Motor neuron (in vitro differentiated cells): ENCODE data around the gene SCYGR8. TPM values are rescaled to one million over a fixed set of nuclear protein-coding genes. Genes with fewer than 3 reads are reported as not detected.
"Not testable (repeated sequence)": the region's sequence is repeated elsewhere in the genome, so short reads cannot be mapped to it uniquely, and the experiment has no call there.

Source experiments
- ATAC-seq, 8 experiments: fragments of 200-7000 bp; cut with Tn5 transposase; replicated peaks in 6 of 8; 2 replicates each; pipeline ENCODE4 v1.8.0; 2021; ENCODE audit warnings: mild to moderate bottlenecking in 8 of 8, moderate library complexity in 8 of 8
- H3K27ac ChIP-seq, 2 donors: fragments of 250-450 bp; sonication (Bioruptor Pico); 2 replicates each; pipeline ENCODE4 v1.9.0; 2021; ENCODE audit warnings: antibody characterized with exemption in 2 of 2, mild to moderate bottlenecking in 2 of 2, moderate library complexity in 1 of 2
- H3K4me1 ChIP-seq, 2 donors: fragments of 250-450 bp; sonication (Bioruptor Pico); replicated peaks in 1 of 2; 2 replicates each; pipeline ENCODE4 v1.6.1; 2021; ENCODE audit warnings: antibody characterized with exemption in 2 of 2, mild to moderate bottlenecking in 2 of 2, moderate library complexity in 1 of 2
- H3K4me3 ChIP-seq, 5 donors: fragments of 250-450 bp; sonication (Bioruptor Pico); 2 replicates each; pipeline ENCODE4 v1.9.0; 2021; ENCODE audit warnings: antibody characterized with exemption in 5 of 5, mild to moderate bottlenecking in 5 of 5, moderate library complexity in 4 of 5
- WGBS, 10 experiments: fragments of 450-650 bp; shearing (Covaris generic); methylation state at CpG; one replicate each; pipeline ENCODE4 v1.0.0; 2022; 5-methylcytosine and 5-hydroxymethylcytosine counted together
- in situ Hi-C, 9 experiments: fragments of 400-800 bp; cut with MboI; loops; one replicate each; pipeline ENCODE4 v1.15.0; 2021; ENCODE audit warnings: low sequenced_read_pairs in 9 of 9, low pct_unique_long_range_greater_than_20kb in 2 of 9; ENCODE audit not compliant: unreplicated experiment in 9 of 9
- total RNA-seq, 8 experiments: library from RNA; unstranded; fragments of 300-600 nt; gene quantifications; 2 replicates each; pipeline versions ENCODE4 v1.2.3 to v1.2.4, GENCODE V29; 2022

Gene SCYGR8
- total RNA-seq, 8 experiments from 2014 or later: 0.38 TPM; not detected in 7

GRCh38 chr2:227722821-227723220 lies 22.9 kb upstream of the SCYGR8 start:
- 14 to 80% (median 57%) methylated on average over 1 to 5 of the region's 7 CpGs; no CpG with 5 or more reads in 2 of the 10 experiments for WGBS, 10 experiments
- H3K4me3 ChIP-seq, H3K27ac ChIP-seq, in situ Hi-C loops, H3K4me1 ChIP-seq, ATAC-seq: not testable (repeated sequence)

DNA sequence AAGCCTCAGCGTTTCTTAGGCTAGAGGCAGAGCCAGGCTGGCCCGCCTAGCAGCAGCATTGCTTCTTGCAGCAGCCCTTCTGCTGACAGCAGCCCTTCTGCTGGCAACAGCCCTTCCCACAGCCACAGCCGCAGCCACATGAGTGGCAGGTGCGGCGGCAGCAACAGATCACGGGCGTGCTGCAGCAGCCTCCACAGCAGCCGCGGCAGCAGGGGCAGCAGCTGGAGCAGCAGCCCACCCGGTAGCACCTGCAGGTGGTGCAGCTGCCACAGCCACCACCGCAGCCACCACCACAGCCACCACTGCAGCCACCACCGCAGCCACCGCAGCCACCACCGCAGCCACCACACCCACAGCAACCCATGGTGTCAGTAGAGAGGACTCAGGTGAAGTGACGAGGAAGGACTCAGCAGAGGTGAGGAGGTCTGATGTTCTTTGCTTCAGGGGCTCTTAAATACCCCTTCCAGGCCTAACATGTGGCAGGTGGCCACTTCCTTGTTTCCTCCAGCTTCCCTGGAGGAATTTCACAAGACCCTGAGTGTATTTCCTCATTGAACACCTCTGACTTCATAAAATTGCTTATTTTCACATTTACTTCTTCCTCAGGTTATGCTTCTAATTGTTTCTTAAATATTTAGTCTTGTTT lies 21.2 kb upstream of the SCYGR8 start, which contains the start of gene SCYGR6:
Gene SCYGR6, minus strand, starts transcription at position 364 of the 646 bp plus-strand sequence. Its CDS starts 0 bp downstream, at position 364.
- in situ Hi-C loops: no loop called here
- ATAC-seq: no peak
- Histone ChIP-seq H3K27ac (no peak within 1 kb of the TSS), H3K4me3 (no peak within 1 kb of the TSS), H3K4me1 (no peaks in the 10 kb centered on the region)
- WGBS, 10 experiments: 31 to 100% (median 66%) methylated on average over 1 to 3 of the region's 15 CpGs; no CpG with 5 or more reads in 5 of the 10 experiments

DNA sequence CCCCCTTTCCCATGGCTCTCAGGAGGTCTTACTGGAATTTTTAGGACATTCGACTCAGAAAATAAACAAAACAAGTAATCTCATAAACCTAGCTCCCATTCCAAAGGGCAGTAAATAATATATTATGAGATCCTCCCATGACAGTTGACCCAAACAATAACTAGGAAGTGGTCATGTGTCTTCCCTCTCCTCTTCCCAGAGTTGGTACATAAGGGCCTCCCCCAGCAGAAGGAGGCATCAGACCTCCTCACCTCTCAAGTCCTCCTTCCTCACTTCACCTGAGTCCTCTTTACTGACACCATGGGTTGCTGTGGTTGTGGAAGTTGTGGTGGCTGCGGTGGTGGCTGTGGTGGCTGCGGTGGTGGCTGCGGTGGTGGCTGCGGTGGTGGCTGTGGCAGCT lies 17.7 kb upstream of the SCYGR8 start, which contains the start of gene SCYGR7:
Gene SCYGR7, plus strand, starts transcription at position 301 of the 400 bp plus-strand sequence. Its CDS starts 0 bp downstream, at position 301.
- in situ Hi-C loops: no loop called here
- no peaks in the 10 kb centered on the region for H3K4me1 ChIP-seq
- 0 to 100% (median 67%) methylated on average over 1 of the region's 5 CpGs; no CpG with 5 or more reads in 5 of the 10 experiments for WGBS, 10 experiments
- H3K27ac ChIP-seq: no peak within 1 kb of the TSS
- H3K4me3 ChIP-seq: no peak within 1 kb of the TSS
- no peak for ATAC-seq

GRCh38 chr2:227739351-227739750 lies 6.3 kb upstream of the SCYGR8 start:
- 33 to 78% (median 76%) methylated on average over 2 to 14 of the region's 14 CpGs; no CpG with 5 or more reads in 3 of the 10 experiments for WGBS, 10 experiments

DNA sequence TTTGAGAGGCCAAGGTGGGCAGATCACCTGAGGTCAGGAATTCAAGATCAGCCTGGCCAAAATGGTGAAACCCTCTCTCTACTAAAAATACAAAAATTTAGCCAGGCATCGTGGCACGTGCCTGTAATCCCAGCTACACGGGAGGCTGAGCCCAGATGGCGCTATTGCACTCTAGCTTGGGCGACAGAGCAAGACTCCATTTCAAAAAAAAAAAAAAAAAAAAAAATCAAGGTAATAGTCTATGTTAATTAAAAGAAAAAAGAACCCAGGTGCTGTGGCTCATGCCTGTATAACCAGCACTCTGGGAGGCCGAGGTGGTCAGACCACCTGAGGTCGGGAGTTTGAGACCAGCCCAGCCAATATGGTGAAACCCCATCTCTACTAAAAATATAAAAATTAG lies 5.0 kb upstream of the SCYGR8 start:
- ATAC-seq, H3K4me3 ChIP-seq, in situ Hi-C loops, H3K27ac ChIP-seq, H3K4me1 ChIP-seq: not testable (repeated sequence)
- 58 to 85% (median 66%) methylated on average over 1 to 6 of the region's 7 CpGs; no CpG with 5 or more reads in 3 of the 10 experiments for WGBS, 10 experiments

More at GRCh38 chr2:227739351-227739750, 6.3 kb upstream of the SCYGR8 start:
- Histone ChIP-seq H3K4me1 (no peaks in the 10 kb centered on the region), H3K27ac (no peak overlapping the region), H3K4me3 (no peak overlapping the region)
- no peak for ATAC-seq
- in situ Hi-C loops: no loop called here

DNA sequence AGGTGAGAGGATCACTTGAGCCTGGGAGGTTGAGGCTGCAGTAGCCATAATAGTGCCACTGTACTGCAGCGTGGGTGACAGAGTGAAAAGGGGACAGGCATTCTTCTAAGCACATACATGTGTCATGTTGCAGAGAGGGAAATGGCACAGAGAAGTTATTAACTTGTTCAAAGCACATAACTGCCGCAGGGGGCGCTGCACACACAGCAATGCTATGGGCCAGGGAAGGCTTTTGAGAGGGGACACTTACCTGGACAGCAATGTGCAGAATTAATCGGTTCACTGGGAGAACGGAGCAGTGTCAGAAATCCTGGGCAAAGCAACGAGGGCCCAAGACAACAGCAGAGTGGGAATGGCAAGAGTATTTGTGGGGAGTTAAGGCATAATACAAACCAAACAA lies 2.4 kb downstream of the SCYGR8 start:
- 0 to 73% (median 54%) methylated on average over 1 to 6 of the region's 6 CpGs; no CpG with 5 or more reads in 1 of the 10 experiments for WGBS, 10 experiments
- ATAC-seq: peak in 1 of 8 experiments; percentile 36
- H3K4me1 ChIP-seq: no peaks in the 10 kb centered on the region
- in situ Hi-C loops: no loop called here
- H3K4me3 ChIP-seq: no peak overlapping the region
- no peak overlapping the region for H3K27ac ChIP-seq

DNA sequence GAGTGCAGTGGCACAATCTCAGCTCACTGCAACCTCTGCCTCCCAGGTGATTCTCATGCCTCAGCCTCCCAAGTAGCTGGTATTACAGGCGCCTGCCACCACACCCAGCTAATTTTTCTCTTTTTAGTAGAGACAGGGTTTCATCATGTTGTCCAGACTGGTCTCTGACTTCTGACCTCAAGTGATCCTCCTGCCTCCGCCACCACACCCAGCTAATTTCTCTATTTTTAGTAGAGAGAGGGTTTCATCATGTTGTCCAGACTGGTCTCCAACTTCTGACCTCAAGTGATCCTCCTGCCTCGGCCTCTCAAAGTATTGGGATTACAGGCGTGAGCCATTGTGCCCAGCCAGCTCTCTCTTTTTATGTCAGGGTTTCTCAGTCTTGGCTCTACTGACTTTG lies 10.6 kb downstream of the SCYGR8 start:
- in situ Hi-C loops: loop anchor here in 7 of 9 experiments (25.0 kb wide), 4 partner anchors 94 to 619 kb away; partner anchors contain the start of gene SCYGR5 (in 2 of the 7)
- H3K4me1 ChIP-seq, H3K4me3 ChIP-seq, ATAC-seq, H3K27ac ChIP-seq: not testable (repeated sequence)
- WGBS, 10 experiments: 0 to 100% (median 60%) methylated on average over 1 to 4 of the region's 4 CpGs; no CpG with 5 or more reads in 3 of the 10 experiments

- in situ Hi-C loops: loop anchor here in 7 of 9 experiments (10.0 to 25.0 kb wide), 5 partner anchors 95 to 622 kb away; partner anchors contain the start of gene SCYGR5 (in 3 of the 7)
- no peak overlapping the region for H3K27ac ChIP-seq
- H3K4me3 ChIP-seq: no peak overlapping the region
- H3K4me1 ChIP-seq: no peaks in the 10 kb centered on the region
- ATAC-seq: peak in 4 of 8 experiments; percentile 35 to 80 (median 62)
- 47 to 71% (median 61%) methylated on average over 1 to 13 of the region's 13 CpGs; no CpG with 5 or more reads in 1 of the 10 experiments for WGBS, 10 experiments
Observed at GRCh38 chr2:227759411-227760118, 13.9 kb downstream of the SCYGR8 start.

GRCh38 chr2:227761740-227762476 lies 16.2 kb downstream of the SCYGR8 start:
- ATAC-seq: peak in 3 of 8 experiments; percentile 11 to 71 (median 51)
- no peaks in the 10 kb centered on the region for H3K4me1 ChIP-seq
- no peak overlapping the region for H3K4me3 ChIP-seq
- in situ Hi-C loops: loop anchor here in 7 of 9 experiments (10.0 to 25.0 kb wide), 5 partner anchors 97 to 625 kb away; partner anchors contain the start of gene SCYGR5 (in 3 of the 7)
- no peak overlapping the region for H3K27ac ChIP-seq
- WGBS, 10 experiments: 30 to 58% (median 41%) methylated on average over 2 to 5 of the region's 6 CpGs; no CpG with 5 or more reads in 1 of the 10 experiments

DNA sequence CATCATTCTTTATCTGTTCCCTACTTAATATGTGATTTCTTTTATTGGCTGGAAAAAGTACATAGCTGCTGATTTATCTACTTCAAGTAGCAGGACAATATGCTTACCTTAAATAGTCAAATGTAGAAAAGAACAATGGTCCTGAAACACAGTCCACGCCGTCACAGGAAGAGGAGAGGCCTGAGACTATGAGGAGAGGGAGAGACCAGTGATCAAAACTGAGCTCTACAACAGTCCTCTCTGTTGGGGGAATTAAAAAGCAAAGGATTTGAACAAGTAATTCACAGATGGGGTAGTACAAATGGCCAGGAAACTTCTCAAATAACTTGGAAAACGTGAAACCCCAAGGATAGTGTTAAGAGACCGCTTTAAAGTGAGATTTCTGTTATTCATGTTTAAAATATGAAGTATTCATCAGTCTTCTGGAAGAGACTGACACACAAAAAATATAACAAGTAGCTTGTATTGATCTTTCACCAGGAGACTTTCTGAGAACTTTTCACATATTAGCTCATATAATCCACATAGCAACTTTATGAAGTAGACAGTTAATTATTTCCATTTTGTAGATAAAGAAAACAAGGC lies 20.2 kb downstream of the SCYGR8 start:
- Histone ChIP-seq H3K27ac (no peak overlapping the region), H3K4me1 (no peaks in the 10 kb centered on the region), H3K4me3 (no peak overlapping the region)
- ATAC-seq: no peak
- in situ Hi-C loops: loop anchor here in 7 of 9 experiments (5.0 to 25.0 kb wide), 6 partner anchors 101 to 629 kb away; partner anchors contain the start of gene SCYGR5 (in 3 of the 7)
- WGBS, 10 experiments: 10 to 47% (median 26%) methylated on average over 2 to 4 of the region's 4 CpGs; no CpG with 5 or more reads in 1 of the 10 experiments

DNA sequence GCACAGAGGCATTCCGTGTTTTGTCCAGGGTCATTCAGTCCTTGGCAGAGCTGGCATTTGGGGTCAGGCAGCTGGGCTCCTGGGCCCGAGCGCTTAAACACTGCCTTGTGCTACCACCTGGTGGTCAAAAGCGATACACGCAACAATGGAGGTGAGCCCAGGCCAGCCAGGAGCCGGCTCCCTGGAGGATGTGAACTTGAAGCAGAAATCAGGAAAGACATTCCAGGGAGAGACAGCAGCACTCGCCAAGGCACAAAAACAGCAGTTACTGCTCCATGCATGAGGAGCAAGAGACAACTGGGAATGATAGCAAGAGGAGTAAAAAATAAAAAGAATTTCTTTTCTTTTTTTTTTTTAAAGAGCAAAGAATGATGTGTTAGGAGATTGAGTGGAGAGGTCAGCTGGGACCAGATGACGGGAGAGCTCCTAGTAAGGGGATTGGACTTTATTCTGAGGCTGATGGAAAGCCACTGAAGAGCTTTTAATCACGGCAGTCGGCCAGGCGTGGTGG lies 20.7 kb downstream of the SCYGR8 start:
- ATAC-seq: peak; percentile 91 to 100 (median 94)
- Histone ChIP-seq H3K4me3 (no peak overlapping the region), H3K4me1 (no peaks in the 10 kb centered on the region), H3K27ac (no peak overlapping the region)
- in situ Hi-C loops: loop anchor here in 7 of 9 experiments (5.0 to 25.0 kb wide), 6 partner anchors 102 to 629 kb away; partner anchors contain the start of gene SCYGR5 (in 3 of the 7)
- whole genome bisulfite sequencing, 10 experiments: 0 to 49% (median 23%) methylated on average over 2 to 10 of the region's 11 CpGs; no CpG with 5 or more reads in 1 of the 10 experiments

GRCh38 chr2:227767830-227768229 lies 22.1 kb downstream of the SCYGR8 start:
- ATAC-seq: no peak
- in situ Hi-C loops: loop anchor here in 7 of 9 experiments (5.0 to 25.0 kb wide), 6 partner anchors 103 to 631 kb away; partner anchors contain the start of gene SCYGR5 (in 3 of the 7)
- Histone ChIP-seq H3K27ac (no peak overlapping the region), H3K4me3 (no peak overlapping the region), H3K4me1 (no peaks in the 10 kb centered on the region)
- WGBS, 10 experiments: 90 to 100% methylated on average over 1 to 2 of the region's 22 CpGs; no CpG with 5 or more reads in 8 of the 10 experiments
